ENCODE measurements around the gene KHDRBS1.
"Not testable (repeated sequence)": the region's sequence is repeated elsewhere in the genome, so short reads cannot be mapped to it uniquely, and the experiment has no call there.

KHDRBS1 gene

DNA sequence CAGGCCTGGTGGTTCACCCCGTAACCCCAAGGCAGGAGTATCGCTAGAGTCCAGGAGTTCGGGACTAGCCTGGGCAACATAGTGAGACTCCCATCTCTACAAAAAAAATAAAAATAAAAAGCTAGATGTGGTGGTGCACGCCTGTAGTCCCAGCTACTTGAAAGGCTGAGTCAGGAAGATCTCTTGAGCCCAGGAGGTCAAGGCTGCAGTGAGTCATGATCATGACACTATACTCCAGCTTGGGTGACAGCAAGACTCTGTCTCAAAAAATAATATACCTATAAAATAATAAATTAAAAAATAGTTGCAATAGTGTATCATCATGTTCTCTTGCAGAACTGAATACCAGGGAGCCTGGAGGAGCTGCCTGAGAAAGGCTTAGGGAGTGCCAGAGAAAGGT lies 39.2 kb downstream of the KHDRBS1 start:
- intact Hi-C loops (cut with DNase I; ENCODE audit: low total_unique reads): no loop called here
- Histone ChIP-seq H3K4me1 (no peaks in the 10 kb centered on the region), H3K9me3 (no peaks in the 10 kb centered on the region), H3K27me3 (no peaks in the 10 kb centered on the region), H3K36me3 (peaks cover 37 to 80% (median 63%) of the 10 kb centered on the region in 3 donors), H3K4me3 (no peak overlapping the region), H3K27ac (no peak overlapping the region)
- DNase-seq: no peak
- TF ChIP-seq, protein P1, sequence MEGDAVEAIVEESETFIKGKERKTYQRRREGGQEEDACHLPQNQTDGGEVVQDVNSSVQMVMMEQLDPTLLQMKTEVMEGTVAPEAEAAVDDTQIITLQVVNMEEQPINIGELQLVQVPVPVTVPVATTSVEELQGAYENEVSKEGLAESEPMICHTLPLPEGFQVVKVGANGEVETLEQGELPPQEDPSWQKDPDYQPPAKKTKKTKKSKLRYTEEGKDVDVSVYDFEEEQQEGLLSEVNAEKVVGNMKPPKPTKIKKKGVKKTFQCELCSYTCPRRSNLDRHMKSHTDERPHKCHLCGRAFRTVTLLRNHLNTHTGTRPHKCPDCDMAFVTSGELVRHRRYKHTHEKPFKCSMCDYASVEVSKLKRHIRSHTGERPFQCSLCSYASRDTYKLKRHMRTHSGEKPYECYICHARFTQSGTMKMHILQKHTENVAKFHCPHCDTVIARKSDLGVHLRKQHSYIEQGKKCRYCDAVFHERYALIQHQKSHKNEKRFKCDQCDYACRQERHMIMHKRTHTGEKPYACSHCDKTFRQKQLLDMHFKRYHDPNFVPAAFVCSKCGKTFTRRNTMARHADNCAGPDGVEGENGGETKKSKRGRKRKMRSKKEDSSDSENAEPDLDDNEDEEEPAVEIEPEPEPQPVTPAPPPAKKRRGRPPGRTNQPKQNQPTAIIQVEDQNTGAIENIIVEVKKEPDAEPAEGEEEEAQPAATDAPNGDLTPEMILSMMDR (IDR thresholded peaks at IDR 0.05): no peak

DNA sequence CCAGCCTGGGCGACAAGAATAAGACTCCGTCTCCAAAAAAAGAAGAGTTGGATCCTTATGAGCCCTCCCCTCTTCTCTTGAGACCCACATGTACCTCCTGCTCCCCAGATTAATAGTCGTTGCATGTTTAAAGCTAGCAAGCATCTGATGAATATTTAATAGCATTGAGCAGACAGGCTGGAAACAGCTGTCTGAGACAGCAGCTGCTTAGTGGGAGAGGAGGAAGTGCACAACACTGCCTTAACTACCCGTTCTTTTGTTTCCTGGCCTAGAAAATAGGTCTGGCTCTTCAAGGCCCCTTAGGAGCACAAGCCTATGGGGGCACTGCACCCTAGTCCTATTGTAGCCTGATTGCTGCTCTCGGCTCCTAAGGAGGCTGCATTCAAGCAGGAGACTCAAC lies 41.7 kb downstream of the KHDRBS1 start:
- H3K4me3 ChIP-seq: no peak overlapping the region
- intact Hi-C loops (cut with DNase I; ENCODE audit: low total_unique reads): no loop called here
- no peaks in the 10 kb centered on the region for H3K9me3 ChIP-seq
- no peak overlapping the region for H3K27ac ChIP-seq
- no peaks in the 10 kb centered on the region for H3K27me3 ChIP-seq
- DNase-seq: no peak
- TF ChIP-seq, protein P1 (IDR thresholded peaks at IDR 0.05): no peak
- no peaks in the 10 kb centered on the region for H3K4me1 ChIP-seq
- peaks cover 42 to 87% (median 78%) of the 10 kb centered on the region in 3 donors for H3K36me3 ChIP-seq

DNA sequence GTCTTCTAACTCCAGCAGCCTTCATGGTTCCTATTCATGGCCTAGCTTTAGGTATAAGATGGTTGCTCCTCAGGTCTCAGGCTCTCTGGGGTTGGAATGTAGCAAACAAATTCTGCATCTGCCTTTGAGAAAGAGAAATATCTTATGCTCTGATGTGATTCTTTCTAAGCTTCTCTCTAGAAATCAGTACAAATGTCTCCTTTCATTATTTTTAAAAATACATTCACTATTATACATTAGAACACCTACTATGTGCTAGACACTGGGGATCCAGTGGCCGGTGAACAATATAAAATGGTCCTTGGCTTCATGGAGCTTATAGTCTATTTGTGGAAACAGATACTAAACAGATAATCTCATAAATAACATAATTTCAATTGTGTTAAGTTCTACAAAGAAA lies 42.9 kb downstream of the KHDRBS1 start:
- Histone ChIP-seq H3K4me1 (no peaks in the 10 kb centered on the region), H3K27ac (no peak overlapping the region), H3K36me3 (peaks cover 42 to 87% (median 73%) of the 10 kb centered on the region in 3 donors), H3K4me3 (no peak overlapping the region), H3K9me3 (no peaks in the 10 kb centered on the region), H3K27me3 (no peaks in the 10 kb centered on the region)
- DNase-seq: no peak
- intact Hi-C loops (cut with DNase I; ENCODE audit: low total_unique reads): no loop called here
- TF ChIP-seq, protein P1 (IDR thresholded peaks at IDR 0.05): no peak

DNA sequence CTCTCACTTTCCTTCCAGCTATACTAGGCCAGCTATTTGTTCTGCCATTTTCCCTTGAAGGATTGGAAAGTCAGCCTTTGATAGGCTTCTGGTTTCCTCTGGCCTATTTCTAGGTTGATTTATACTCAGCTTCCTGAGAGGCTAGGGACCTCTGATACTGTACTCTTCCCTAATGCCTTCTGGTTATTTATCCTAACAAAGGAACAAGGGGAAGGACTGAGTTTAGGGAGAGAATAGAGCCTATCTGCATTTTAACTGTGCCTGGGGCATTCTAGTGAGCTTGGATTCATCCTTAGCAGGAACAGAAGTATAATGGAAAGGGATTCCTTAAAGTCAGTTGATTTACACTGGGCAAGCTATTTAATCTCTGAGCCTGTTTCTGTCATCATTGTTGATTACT lies 47.2 kb downstream of the KHDRBS1 start:
- intact Hi-C loops (cut with DNase I; ENCODE audit: low total_unique reads): loop anchor here (5.0 to 10.0 kb wide), 2 partner anchors 44 to 96 kb away; no protein-coding TSS in a partner anchor
- no peaks in the 10 kb centered on the region for H3K9me3 ChIP-seq
- H3K4me3 ChIP-seq: no peak overlapping the region
- peaks cover 0 to 19% (median 17%) of the 10 kb centered on the region in 4 donors for H3K4me1 ChIP-seq
- peak overlapping the region; percentile 74 to 78 for H3K27ac ChIP-seq
- peaks cover 25 to 43% (median 33%) of the 10 kb centered on the region in 3 donors for H3K36me3 ChIP-seq
- DNase-seq: no peak
- TF ChIP-seq, protein P1 (IDR thresholded peaks at IDR 0.05): no peak
- H3K27me3 ChIP-seq: no peaks in the 10 kb centered on the region

DNA sequence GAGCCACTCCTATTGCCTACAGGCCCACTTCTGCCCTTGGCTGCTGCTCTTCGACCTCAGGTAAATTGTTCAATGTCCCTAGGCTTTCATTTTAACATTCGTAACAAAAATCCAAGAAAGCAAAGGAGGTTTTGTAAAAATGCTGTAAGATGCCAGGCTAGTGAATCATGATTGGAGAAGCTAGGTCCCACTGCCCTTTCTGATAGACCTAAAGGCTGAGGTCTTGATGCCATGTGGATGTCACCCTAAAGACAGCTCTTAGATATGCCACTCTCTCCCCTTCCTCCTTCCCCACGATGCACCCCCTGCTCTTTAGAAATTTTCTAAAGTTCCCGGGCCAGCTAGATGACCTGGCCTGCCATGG lies 49.2 kb downstream of the KHDRBS1 start:
- peaks cover 18 to 35% (median 22%) of the 10 kb centered on the region in 3 donors for H3K36me3 ChIP-seq
- no peak overlapping the region for H3K4me3 ChIP-seq
- peak overlapping the region; percentile 74 to 78 for H3K27ac ChIP-seq
- intact Hi-C loops (cut with DNase I; ENCODE audit: low total_unique reads): loop anchor here (5.0 to 10.0 kb wide), 2 partner anchors 46 to 98 kb away; no protein-coding TSS in a partner anchor
- TF ChIP-seq, protein P1 (IDR thresholded peaks at IDR 0.05): no peak
- no peaks in the 10 kb centered on the region for H3K27me3 ChIP-seq
- peaks cover 0 to 36% (median 29%) of the 10 kb centered on the region in 4 donors for H3K4me1 ChIP-seq
- H3K9me3 ChIP-seq: no peaks in the 10 kb centered on the region
- no peak for DNase-seq

DNA sequence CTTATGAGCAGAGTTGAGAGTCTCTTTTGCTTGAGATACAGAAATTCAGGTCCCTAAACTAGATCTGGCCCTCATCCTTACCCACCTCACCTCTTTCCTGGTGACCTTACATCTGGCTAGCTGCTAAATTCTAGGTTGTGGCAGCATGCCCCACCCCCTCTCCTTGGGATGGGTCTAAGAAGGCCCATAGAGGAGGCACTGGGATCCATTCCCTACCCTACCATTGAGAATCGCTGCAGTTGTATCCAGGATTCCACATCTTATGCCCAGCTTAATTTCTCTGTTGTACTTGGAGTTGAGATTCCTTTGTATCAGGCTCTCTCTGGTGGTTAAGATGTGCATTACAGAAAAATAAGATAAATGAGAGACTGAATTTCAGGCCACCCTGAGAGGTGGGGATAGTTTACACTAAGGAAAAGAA lies 49.6 kb downstream of the KHDRBS1 start:
- intact Hi-C loops (cut with DNase I; ENCODE audit: low total_unique reads): loop anchor here (5.0 to 10.0 kb wide), 2 partner anchors 46 to 98 kb away; no protein-coding TSS in a partner anchor
- peaks cover 0 to 39% (median 30%) of the 10 kb centered on the region in 4 donors for H3K4me1 ChIP-seq
- H3K4me3 ChIP-seq: no peak overlapping the region
- H3K27me3 ChIP-seq: no peaks in the 10 kb centered on the region
- peak overlapping the region; percentile 74 to 78 for H3K27ac ChIP-seq
- no peaks in the 10 kb centered on the region for H3K9me3 ChIP-seq
- peaks cover 14 to 30% (median 18%) of the 10 kb centered on the region in 3 donors for H3K36me3 ChIP-seq
- TF ChIP-seq, protein P1 (IDR thresholded peaks at IDR 0.05): peak; percentile 66 to 84
- DNase-seq: no peak

DNA sequence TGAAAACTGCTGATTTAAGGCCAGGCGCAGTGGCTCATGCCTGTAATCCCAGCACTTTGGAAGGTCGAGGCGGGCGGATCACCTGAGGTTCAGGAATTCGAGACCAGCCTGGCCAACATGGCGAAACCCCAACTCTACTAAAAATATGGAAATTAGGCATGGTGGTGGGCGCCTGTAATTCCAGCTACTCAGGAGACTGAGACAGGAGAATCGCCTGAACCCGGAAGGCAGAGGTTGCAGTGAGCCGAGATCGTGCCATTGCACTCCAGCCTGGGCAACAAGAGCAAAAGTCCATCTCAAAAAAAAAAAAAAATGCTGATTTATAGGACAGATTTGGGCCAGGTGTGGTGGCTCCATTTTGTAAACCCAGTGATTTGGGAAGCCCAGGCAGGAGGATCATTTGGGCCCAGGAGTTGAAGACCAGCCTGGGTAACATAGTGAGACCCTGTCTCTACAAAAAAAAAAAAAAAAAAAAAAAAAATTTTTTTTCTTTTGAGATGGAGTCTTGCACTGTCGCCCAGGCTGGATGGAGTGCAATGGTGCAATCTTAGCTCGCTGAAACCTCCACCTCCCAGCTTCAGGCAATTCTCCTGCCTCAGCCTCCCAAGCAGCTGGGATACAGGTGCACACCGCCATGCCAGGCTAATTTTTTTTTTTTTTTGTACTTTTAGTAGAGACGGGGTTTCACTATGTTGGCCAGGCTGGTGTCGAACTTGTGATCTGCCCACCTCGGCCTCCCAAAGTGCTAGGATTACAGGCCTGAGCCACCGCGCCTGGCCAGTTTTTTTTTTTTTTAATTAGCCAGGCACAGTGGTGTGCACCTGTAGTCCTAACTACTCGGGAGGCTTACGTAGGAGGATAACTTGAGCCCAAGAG lies 52.2 kb downstream of the KHDRBS1 start:
- Histone ChIP-seq H3K4me1 (peaks cover 0 to 41% (median 30%) of the 10 kb centered on the region in 4 donors), H3K27ac (peak overlapping the region; percentile 13 to 50)
- intact Hi-C loops (cut with DNase I; ENCODE audit: low total_unique reads): loop anchor here (10.0 kb wide), 1 partner anchor 101 kb away; no protein-coding TSS in a partner anchor
- not testable (repeated sequence) for H3K27me3 ChIP-seq, H3K9me3 ChIP-seq, H3K36me3 ChIP-seq, DNase-seq, H3K4me3 ChIP-seq
